ENCODE measurements around the gene CCDC175.

GRCh38 chr14:59534361-59534987 is 42.1 kb downstream of the CCDC175 start:
- TF ChIP-seq POLR2A (IDR thresholded peaks at IDR 0.05; ENCODE audit: extremely low read depth, insufficient read length) (no peak), CTCF (IDR thresholded peaks at IDR 0.05; ENCODE audit: low read depth, low read length) (no peak), MAX (IDR thresholded peaks at IDR 0.05; ENCODE audit: low read depth, low read length) (no peak), MYC (IDR thresholded peaks at IDR 0.05; ENCODE audit: low read depth, low read length) (no peak)
